AG09309 (cell line): ENCODE data around the gene FAM170B.
A peak's percentile ranks its signal among the peaks of the same experiment; 100 is the strongest.

ENCODE experiments used
- DNase-seq: peaks from one replicate; pipeline ENCODE4 v3.0.0-alpha.2; 2010; ENCODE audit warnings: low read depth
- H3K4me3 ChIP-seq: 2 replicates; pipeline ENCODE4 v1.5.1; 2011; ENCODE audit warnings: mild to moderate bottlenecking, low read depth, low read length, moderate library complexity; ENCODE audit not compliant: control insufficient read depth
- TF ChIP-seq, protein P1 (sequence below): IDR thresholded peaks from 2 replicates; pipeline ENCODE4 v1.5.1; 2011; ENCODE audit warnings: mild to moderate bottlenecking, low read depth, low read length, inconsistent platforms; ENCODE audit not compliant: insufficient read depth, control insufficient read depth; ENCODE audit errors: missing control alignments

FAM170B gene

DNA sequence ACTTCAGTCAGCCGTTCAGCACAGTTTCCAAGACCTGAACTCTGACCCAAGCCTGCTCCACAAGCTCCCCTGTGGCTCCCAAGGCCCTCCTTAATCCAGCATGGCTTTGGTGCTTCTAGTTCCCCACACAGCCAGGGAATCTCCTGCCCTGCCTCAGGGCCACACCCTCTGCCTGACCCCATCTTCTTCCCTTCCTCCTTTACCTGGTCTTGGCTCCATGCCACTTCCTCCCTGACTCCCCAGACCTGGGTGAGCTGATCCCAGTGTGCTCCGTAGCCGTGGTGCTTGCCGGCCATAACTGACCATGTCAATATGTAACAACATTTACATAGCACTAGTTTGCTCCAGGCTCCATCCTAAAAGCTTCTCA is 34.3 kb upstream of the FAM170B start:
- no peak for DNase-seq
- TF ChIP-seq, protein P1, sequence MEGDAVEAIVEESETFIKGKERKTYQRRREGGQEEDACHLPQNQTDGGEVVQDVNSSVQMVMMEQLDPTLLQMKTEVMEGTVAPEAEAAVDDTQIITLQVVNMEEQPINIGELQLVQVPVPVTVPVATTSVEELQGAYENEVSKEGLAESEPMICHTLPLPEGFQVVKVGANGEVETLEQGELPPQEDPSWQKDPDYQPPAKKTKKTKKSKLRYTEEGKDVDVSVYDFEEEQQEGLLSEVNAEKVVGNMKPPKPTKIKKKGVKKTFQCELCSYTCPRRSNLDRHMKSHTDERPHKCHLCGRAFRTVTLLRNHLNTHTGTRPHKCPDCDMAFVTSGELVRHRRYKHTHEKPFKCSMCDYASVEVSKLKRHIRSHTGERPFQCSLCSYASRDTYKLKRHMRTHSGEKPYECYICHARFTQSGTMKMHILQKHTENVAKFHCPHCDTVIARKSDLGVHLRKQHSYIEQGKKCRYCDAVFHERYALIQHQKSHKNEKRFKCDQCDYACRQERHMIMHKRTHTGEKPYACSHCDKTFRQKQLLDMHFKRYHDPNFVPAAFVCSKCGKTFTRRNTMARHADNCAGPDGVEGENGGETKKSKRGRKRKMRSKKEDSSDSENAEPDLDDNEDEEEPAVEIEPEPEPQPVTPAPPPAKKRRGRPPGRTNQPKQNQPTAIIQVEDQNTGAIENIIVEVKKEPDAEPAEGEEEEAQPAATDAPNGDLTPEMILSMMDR: no peak
- H3K4me3 ChIP-seq: no peak overlapping the region

DNA sequence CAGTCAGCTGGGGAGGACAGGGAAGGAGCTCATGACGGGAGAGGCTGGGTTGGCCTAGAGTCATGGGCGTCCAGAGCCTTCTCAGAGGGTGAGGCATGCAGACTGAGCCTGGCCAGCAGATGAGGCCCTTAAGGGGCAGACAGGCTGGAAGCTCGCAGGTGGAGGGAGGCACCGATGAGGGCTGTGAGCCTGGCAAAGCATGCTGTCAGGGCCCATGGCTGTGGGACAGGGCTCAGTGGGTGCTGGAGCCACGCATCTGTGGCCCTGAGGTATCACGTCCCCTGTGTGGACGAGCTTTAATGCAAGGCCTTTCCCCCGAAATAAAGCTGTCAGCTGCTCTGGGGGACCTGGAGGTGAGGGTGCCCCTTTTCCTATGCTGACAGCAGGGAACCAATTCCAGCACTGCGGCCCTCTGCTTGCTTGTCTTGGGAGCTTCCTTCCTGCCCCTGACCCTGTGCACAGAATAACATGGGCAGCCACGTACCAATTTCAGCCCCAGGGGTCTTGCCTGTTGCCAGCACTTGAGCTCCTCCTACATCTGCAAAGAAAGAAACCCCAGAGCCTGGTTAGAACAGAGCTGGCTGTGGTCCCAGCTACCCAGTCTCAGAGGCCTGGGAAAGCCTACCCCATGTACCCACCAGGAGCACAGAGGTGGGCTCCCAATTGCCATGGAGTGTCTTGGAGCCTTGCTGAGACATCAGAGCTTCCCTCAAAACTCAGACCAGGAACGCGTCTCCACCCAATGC is 33.8 kb upstream of the FAM170B start:
- no peak overlapping the region for H3K4me3 ChIP-seq
- TF ChIP-seq, protein P1: no peak
- DNase-seq: no peak

DNA sequence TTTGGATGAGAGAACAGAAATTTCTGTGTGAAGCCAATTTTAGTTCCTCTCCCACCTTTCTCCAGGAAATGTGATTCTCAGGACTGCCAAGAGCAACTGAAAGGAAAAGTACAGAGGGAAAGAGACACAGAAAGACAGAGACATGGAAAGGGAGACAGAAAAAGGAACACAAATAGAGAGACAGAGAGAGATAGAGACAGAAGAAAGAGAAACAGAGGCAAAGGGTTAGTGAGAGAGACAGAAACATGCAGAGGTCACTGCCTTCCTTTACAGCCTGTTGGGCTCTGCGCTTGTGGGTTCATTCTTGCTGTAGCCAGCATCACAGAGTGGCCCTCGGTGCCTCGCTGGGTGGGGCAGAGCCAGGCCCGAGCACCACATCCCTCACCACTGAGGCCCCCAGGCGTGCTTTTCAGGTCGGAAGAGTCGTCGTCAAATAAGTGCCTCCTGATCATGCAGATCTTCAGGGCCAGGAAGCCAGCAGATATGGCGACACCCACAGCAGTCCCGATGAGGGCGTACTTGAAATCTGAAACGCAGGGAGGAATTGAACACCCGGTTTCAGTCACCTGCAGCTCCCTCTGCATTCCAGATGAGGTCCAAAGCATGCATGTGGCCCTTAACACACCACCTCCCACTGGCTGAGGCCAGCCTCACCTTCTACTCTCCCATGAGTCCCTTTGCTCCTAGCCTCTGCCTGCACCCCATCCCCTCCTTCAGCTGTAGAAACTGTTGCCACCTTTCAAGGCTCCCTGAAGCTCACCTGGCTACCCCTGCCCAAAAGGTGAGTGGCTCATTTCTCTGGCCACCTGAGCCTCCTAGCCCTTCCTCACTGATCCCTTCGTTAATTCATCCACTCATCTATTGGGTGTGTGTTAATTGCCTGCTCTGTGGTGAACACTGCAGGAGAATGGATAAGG is 32.9 kb upstream of the FAM170B start:
- TF ChIP-seq, protein P1: no peak
- no peak for DNase-seq
- no peak overlapping the region for H3K4me3 ChIP-seq

DNA sequence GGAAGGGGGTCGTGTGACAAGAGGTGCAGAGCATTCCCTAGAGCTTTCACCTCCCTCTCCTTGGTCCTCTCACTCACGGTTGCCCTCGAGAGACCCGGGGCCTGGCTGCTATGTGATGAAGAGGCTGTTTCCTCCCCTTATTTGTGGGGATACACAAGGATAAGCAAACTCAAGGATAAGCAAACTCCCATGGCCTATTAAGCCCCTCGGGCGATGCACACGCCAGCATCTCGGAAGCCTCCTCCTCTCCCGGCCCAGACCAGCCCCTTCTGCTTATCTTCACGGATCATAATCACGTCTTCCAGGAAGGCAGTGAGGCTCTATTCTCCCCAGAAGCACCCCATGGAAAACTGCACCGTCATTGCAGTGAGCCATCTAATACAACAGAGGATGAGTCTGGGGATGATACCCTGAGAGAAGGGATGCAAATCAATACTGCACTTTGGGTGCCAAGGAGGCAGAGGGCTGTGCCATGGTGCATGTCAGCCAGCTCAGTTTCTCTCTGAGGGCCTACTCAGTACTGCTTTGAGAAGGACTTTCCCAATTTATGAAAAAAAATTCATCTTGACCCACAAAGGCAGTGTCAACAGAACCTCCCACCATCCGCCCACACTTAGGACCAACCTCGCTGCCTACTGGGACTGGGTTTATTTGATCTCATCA is 32.1 kb upstream of the FAM170B start:
- no peak for DNase-seq
- H3K4me3 ChIP-seq: no peak overlapping the region
- TF ChIP-seq, protein P1: no peak

DNA sequence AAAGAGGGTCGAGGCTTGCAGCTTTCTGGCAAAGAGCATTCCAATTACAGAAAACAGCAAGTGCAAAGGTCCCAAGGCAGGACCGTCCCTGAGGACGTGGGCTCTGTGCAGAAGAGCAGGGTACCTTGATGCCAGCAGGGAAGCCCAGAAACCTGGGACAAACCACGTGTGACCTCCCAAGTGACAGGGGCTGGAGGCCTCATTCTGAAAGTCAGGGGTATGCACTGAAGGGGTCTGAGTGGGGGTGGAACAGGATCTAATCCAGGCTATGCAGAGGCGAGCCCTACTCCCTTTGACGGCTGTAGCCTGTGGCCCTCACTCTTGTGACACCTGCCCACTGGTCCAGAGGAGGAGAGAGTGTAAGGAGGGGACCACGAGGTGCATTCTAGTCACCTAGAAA is 31.4 kb upstream of the FAM170B start:
- DNase-seq: no peak
- TF ChIP-seq, protein P1: no peak
- H3K4me3 ChIP-seq: no peak overlapping the region

DNA sequence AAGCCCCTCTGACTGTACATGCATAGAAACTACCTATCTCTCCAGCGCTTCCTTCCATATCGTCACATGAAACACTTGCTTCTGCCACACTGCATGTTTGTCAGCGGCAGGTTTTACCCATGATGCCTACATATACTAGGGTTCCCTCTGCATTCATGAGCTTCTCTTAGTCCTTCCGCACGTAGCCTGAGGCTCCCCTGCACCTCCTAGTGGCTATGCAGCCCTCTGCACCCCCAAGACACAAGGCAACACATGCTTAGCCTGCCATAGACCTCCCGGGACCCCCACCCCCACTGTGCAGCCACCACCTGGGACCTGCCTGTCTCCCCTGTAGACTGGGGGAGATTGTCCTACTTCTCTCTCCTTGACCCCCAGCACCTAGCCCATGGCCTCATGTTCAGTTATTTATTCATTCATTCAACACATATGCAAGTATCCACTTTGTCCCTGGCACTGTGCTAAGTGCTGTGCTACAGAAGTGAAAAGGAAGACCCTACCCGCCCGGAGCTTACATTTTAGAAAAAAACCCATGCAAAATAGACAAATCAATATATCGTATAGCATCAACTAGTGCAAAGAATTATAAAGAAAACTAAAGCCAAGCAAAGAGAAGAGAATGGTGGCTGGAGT is 30.9 kb upstream of the FAM170B start:
- no peak overlapping the region for H3K4me3 ChIP-seq
- TF ChIP-seq, protein P1: peak; percentile 56
- DNase-seq: no peak
